ENCODE results near the gene DENND1B. TPM values are rescaled to one million over a fixed set of nuclear protein-coding genes. Genes with fewer than 3 reads are reported as not detected.

The DENND1B gene
- total and polyA plus RNA-seq, 2 of the 13 experiments (the other 11 are each of a cell fraction or from before 2014, with no cell fraction given) = 2.6 to 5.7 TPM

DNA sequence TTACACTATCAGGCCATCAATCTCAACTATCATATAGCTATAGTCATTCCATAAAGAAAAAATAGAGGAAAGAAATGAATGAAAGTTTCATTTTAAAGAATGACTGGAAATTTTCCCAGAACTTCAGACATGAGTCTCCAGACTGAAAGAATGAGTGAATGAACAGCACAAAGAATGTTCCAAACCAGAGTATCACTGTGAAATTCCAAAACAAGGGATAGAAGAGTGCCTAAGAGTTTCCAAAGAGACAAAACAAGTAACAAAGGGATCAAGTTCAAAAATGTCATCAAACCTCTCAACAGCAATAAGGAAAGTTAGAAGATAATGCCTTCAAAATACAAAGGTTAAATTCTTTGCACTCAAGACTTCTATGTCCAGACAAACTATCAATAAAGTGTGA, 114.9 kb downstream of the DENND1B start:
- no peaks in the 10 kb centered on the region for H4K20me1 ChIP-seq (ENCODE audit: insufficient read depth, low read length)
- ATAC-seq (no peak), FAIRE-seq (no peak), DNase-seq (ENCODE audit: low spot score) (no peak)
- TF ChIP-seq, protein P1, sequence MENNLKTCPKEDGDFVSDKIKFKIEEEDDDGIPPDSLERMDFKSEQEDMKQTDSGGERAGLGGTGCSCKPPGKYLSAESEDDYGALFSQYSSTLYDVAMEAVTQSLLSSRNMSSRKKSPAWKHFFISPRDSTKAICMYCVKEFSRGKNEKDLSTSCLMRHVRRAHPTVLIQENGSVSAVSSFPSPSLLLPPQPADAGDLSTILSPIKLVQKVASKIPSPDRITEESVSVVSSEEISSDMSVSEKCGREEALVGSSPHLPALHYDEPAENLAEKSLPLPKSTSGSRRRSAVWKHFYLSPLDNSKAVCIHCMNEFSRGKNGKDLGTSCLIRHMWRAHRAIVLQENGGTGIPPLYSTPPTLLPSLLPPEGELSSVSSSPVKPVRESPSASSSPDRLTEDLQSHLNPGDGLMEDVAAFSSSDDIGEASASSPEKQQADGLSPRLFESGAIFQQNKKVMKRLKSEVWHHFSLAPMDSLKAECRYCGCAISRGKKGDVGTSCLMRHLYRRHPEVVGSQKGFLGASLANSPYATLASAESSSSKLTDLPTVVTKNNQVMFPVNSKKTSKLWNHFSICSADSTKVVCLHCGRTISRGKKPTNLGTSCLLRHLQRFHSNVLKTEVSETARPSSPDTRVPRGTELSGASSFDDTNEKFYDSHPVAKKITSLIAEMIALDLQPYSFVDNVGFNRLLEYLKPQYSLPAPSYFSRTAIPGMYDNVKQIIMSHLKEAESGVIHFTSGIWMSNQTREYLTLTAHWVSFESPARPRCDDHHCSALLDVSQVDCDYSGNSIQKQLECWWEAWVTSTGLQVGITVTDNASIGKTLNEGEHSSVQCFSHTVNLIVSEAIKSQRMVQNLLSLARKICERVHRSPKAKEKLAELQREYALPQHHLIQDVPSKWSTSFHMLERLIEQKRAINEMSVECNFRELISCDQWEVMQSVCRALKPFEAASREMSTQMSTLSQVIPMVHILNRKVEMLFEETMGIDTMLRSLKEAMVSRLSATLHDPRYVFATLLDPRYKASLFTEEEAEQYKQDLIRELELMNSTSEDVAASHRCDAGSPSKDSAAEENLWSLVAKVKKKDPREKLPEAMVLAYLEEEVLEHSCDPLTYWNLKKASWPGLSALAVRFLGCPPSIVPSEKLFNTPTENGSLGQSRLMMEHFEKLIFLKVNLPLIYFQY (CRISPR knock-in tag; IDR thresholded peaks at IDR 0.05; ENCODE audit: borderline replicate concordance) = no peak
- TF ChIP-seq TFE3 (CRISPR knock-in tag; IDR thresholded peaks at IDR 0.05) (no peak), CHD4 (IDR thresholded peaks at IDR 0.05; ENCODE audit: borderline replicate concordance, low read length) (no peak), HINFP (CRISPR knock-in tag; IDR thresholded peaks at IDR 0.05; ENCODE audit: low read depth) (no peak), ETV6 (CRISPR knock-in tag; conservative IDR thresholded peaks at IDR 0.05) (no peak), GPBP1L1 (CRISPR knock-in tag; IDR thresholded peaks at IDR 0.05) (no peak), MATR3 (CRISPR knock-in tag; IDR thresholded peaks at IDR 0.05) (no peak)
- TF ChIP-seq, protein P2, sequence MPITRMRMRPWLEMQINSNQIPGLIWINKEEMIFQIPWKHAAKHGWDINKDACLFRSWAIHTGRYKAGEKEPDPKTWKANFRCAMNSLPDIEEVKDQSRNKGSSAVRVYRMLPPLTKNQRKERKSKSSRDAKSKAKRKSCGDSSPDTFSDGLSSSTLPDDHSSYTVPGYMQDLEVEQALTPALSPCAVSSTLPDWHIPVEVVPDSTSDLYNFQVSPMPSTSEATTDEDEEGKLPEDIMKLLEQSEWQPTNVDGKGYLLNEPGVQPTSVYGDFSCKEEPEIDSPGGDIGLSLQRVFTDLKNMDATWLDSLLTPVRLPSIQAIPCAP (CRISPR knock-in tag; IDR thresholded peaks at IDR 0.05; ENCODE audit: low read depth) = no peak
- ChIA-PET POLR2A (no interaction called here), CTCF (ENCODE audit: low intra/inter-chr PET ratio, low total read pairs) (no interaction called here)
- no peaks in the 10 kb centered on the region for H3K9me3 ChIP-seq (ENCODE audit: low read length)
- intact Hi-C loops (cut with micrococcal nuclease; ENCODE audit: unreplicated experiment) = no loop called here
- H3K4me1 ChIP-seq (ENCODE audit: insufficient read depth, low read length) = no peaks in the 10 kb centered on the region
- H3K79me2 ChIP-seq (ENCODE audit: insufficient read depth, low read length) = no peaks in the 10 kb centered on the region
- no peaks in the 10 kb centered on the region for H3K27me3 ChIP-seq (ENCODE audit: control insufficient read depth in 1 of 2, insufficient read depth in 2 of 2, low read length in 2 of 2)
- no peak overlapping the region for H3K9ac ChIP-seq (ENCODE audit: insufficient read depth, low read depth, low read length)
- no peak overlapping the region for H3K27ac ChIP-seq (ENCODE audit: extremely low read length, insufficient read depth, low read length)
- in situ Hi-C loops (cut with HindIII; ENCODE audit: extremely low pct_ligation_motif_present, low pct_unique_long_range_greater_than_20kb) = no loop called here
- no TSS peak for BruUV-seq (replicated peaks)
- no peak overlapping the region for H3K4me3 ChIP-seq (replicated peaks in 1 of 3; ENCODE audit: insufficient read depth in 1 of 3, low read depth in 2 of 3, low read length in 3 of 3)
- H3K36me3 ChIP-seq (replicated peaks in 1 of 2; ENCODE audit: control insufficient read depth in 1 of 2, insufficient read depth in 2 of 2, low read length in 2 of 2) = no peaks in the 10 kb centered on the region
- no peak overlapping the region for H3K4me2 ChIP-seq (ENCODE audit: low read depth, low read length)
- H2AFZ ChIP-seq (ENCODE audit: low read length) = no peak overlapping the region
